H9 (cell line): ENCODE measurements around the gene SLC4A2. TPM values are rescaled to one million over a fixed set of nuclear protein-coding genes. Genes with fewer than 3 reads are reported as not detected.

Source experiments
- DNase-seq: peaks from one replicate; pipeline ENCODE4 v3.0.0-alpha.2; 2017
- H2AFZ ChIP-seq: one replicate; pipeline ENCODE4 v1.6.1; 2013; ENCODE audit warnings: mild to moderate bottlenecking, low read length, control low read depth, moderate library complexity
- H2AK5ac ChIP-seq: 2 replicates; pipeline ENCODE4 v1.6.1; 2013; ENCODE audit warnings: low read length, control low read depth, mixed read lengths; ENCODE audit not compliant: insufficient read length
- H2BK120ac ChIP-seq: one replicate; pipeline ENCODE4 v1.6.1; 2013; ENCODE audit warnings: low read depth, mild to moderate bottlenecking, low read length, control low read depth, inconsistent platforms; ENCODE audit not compliant: poor library complexity, severe bottlenecking
- H2BK12ac ChIP-seq: 2 replicates; pipeline ENCODE4 v1.6.1; 2013; ENCODE audit warnings: low read length, control low read depth, mixed read lengths, low read depth; ENCODE audit not compliant: insufficient read length
- H2BK15ac ChIP-seq: 2 replicates; pipeline ENCODE4 v1.6.1; 2013; ENCODE audit warnings: low read depth, low read length, control low read depth
- H2BK20ac ChIP-seq: one replicate; pipeline ENCODE4 v1.6.1; 2013; ENCODE audit warnings: low read depth, mild to moderate bottlenecking, low read length, control low read depth, inconsistent platforms; ENCODE audit not compliant: poor library complexity, severe bottlenecking
- H2BK5ac ChIP-seq: 2 replicates; pipeline ENCODE4 v1.6.1; 2013; ENCODE audit warnings: low read length, control low read depth, mixed read lengths; ENCODE audit not compliant: insufficient read length
- H3K14ac ChIP-seq: 2 replicates; pipeline ENCODE4 v1.6.1; 2013; ENCODE audit warnings: low read length, control low read depth; ENCODE audit not compliant: insufficient read depth
- H3K18ac ChIP-seq: 2 replicates; pipeline ENCODE4 v1.6.1; 2013; ENCODE audit warnings: low read depth, mild to moderate bottlenecking, mixed read lengths, low read length, control low read depth; ENCODE audit not compliant: insufficient read length
- H3K23ac ChIP-seq: 2 replicates; pipeline ENCODE4 v1.6.1; 2013; ENCODE audit warnings: low read length, control low read depth, mixed read lengths, low read depth; ENCODE audit not compliant: insufficient read length
- H3K23me2 ChIP-seq: 2 replicates; pipeline ENCODE4 v1.6.1; 2013; ENCODE audit warnings: low read depth, mild to moderate bottlenecking, mixed read lengths, low read length, control low read depth; ENCODE audit not compliant: insufficient read length, poor library complexity, severe bottlenecking
- H3K27ac ChIP-seq: 2 replicates; pipeline ENCODE4 v1.5.1; 2013; ENCODE audit warnings: low read length, control low read depth, mixed read lengths, low read depth; ENCODE audit not compliant: insufficient read length
- H3K27me3 ChIP-seq: 2 replicates; pipeline ENCODE4 v1.6.1; 2013; ENCODE audit warnings: low read length, control low read depth, inconsistent platforms; ENCODE audit not compliant: insufficient read depth
- H3K4ac ChIP-seq: 2 replicates; pipeline ENCODE4 v1.6.1; 2013; ENCODE audit warnings: low read depth, mild to moderate bottlenecking, control low read depth, inconsistent platforms, low read length, moderate library complexity
- H3K4me1 ChIP-seq: 2 replicates; pipeline ENCODE4 v1.6.1; 2013; ENCODE audit warnings: low read length, control low read depth, inconsistent platforms; ENCODE audit not compliant: insufficient read depth
- H3K4me2 ChIP-seq: 2 replicates; pipeline ENCODE4 v1.6.1; 2013; ENCODE audit warnings: low read length, control low read depth, mixed read lengths; ENCODE audit not compliant: insufficient read length, insufficient read depth
- H3K56ac ChIP-seq: 2 replicates; pipeline ENCODE4 v1.6.1; 2013; ENCODE audit warnings: low read depth, mild to moderate bottlenecking, mixed read lengths, low read length, control low read depth; ENCODE audit not compliant: insufficient read length
- H3K79me1 ChIP-seq: 2 replicates; pipeline ENCODE4 v1.6.1; 2013; ENCODE audit warnings: low read depth, mild to moderate bottlenecking, moderate library complexity, low read length, control low read depth, inconsistent platforms; ENCODE audit not compliant: insufficient read depth, poor library complexity, severe bottlenecking
- H3K79me2 ChIP-seq: 2 replicates; pipeline ENCODE4 v1.6.1; 2013; ENCODE audit warnings: low read length, control low read depth, inconsistent platforms; ENCODE audit not compliant: insufficient read depth
- H3K9ac ChIP-seq: 2 replicates; pipeline ENCODE4 v1.6.1; 2013; ENCODE audit warnings: low read length, control low read depth, mixed read lengths; ENCODE audit not compliant: insufficient read length; ENCODE audit errors: extremely low read depth
- H3K9me3 ChIP-seq: one replicate; pipeline ENCODE4 v1.6.1; 2013; ENCODE audit warnings: low read depth, low read length, inconsistent platforms; ENCODE audit not compliant: control insufficient read depth
- H3T11ph ChIP-seq: one replicate; pipeline ENCODE4 v1.6.1; 2013; ENCODE audit warnings: mild to moderate bottlenecking, low read length, control low read depth, inconsistent platforms
- H4K20me1 ChIP-seq: one replicate; pipeline ENCODE4 v1.6.1; 2013; ENCODE audit not compliant: control insufficient read depth, insufficient read length, insufficient read depth
- H4K5ac ChIP-seq: 2 replicates; pipeline ENCODE4 v1.6.1; 2013; ENCODE audit warnings: low read depth, mild to moderate bottlenecking, mixed read lengths, low read length, control low read depth; ENCODE audit not compliant: insufficient read length
- H4K8ac ChIP-seq: replicated peaks from 2 replicates; pipeline ENCODE4 v1.6.1; 2013; ENCODE audit warnings: low read length, control low read depth, mixed read lengths, low read depth; ENCODE audit not compliant: insufficient read length
- H4K91ac ChIP-seq: 2 replicates; pipeline ENCODE4 v1.6.1; 2013; ENCODE audit warnings: low read depth, mild to moderate bottlenecking, moderate library complexity, mixed read lengths, low read length, control low read depth; ENCODE audit not compliant: insufficient read length
- H3K27ac Mint-ChIP-seq, 3 experiments: 2 replicates in 2 of 3; 3 replicates in 1 of 3; pipeline ENCODE4 v1.8.0; 2020 to 2021; ENCODE audit warnings: mixed read lengths in 3 of 3, mild to moderate bottlenecking in 1 of 3, moderate library complexity in 1 of 3
- H3K27me3 Mint-ChIP-seq: 2 replicates; pipeline ENCODE4 v1.8.0; 2021; ENCODE audit warnings: low read depth, mild to moderate bottlenecking, moderate library complexity, mixed read lengths
- H3K36me3 Mint-ChIP-seq, 3 experiments: 2 replicates in 2 of 3; 3 replicates in 1 of 3; pipeline ENCODE4 v1.8.0; 2020 to 2021; ENCODE audit warnings: low read depth in 3 of 3, mixed read lengths in 3 of 3; ENCODE audit not compliant: insufficient read depth in 1 of 3
- H3K4me1 Mint-ChIP-seq, 2 experiments: 2 replicates each; pipeline ENCODE4 v1.8.0; 2020; ENCODE audit warnings: mixed read lengths in 2 of 2
- H3K4me3 Mint-ChIP-seq, 2 experiments: 2 replicates in 1 of 2; 3 replicates in 1 of 2; pipeline ENCODE4 v1.8.0; 2020 to 2021; ENCODE audit warnings: mild to moderate bottlenecking in 2 of 2, mixed read lengths in 2 of 2, moderate library complexity in 1 of 2
- H3K9me3 Mint-ChIP-seq, 2 experiments: 2 replicates in 1 of 2; 3 replicates in 1 of 2; pipeline ENCODE4 v1.8.0; 2020; ENCODE audit warnings: mild to moderate bottlenecking in 2 of 2, mixed read lengths in 2 of 2, moderate library complexity in 1 of 2
- WGBS: extraction: QIAGEN DNeasy Blood & Tissue Kit; methylation state at CpG from one replicate; pipeline ENCODE4 v1.1.7; 2013; ENCODE audit warnings: missing lambda C conversion rate, low lambda C conversion rate, mixed read lengths; ENCODE audit not compliant: insufficient read length; ENCODE audit errors: extremely low coverage; 5-methylcytosine and 5-hydroxymethylcytosine counted together
- total RNA-seq: library from RNA; stranded (reverse); gene quantifications from 2 replicates; pipeline ENCODE4 v1.2.1, GENCODE V29; 2021
- TF ChIP-seq, protein P1 (sequence below): fragments of 200-600 bp; sonication (generic); conservative IDR thresholded peaks from 3 replicates; pipeline ENCODE4 v1.8.0; 2021; ENCODE audit warnings: antibody characterized with exemption, mild to moderate bottlenecking

Gene SLC4A2
- total RNA-seq, 1 experiment from 2014 or later = 136 TPM

DNA sequence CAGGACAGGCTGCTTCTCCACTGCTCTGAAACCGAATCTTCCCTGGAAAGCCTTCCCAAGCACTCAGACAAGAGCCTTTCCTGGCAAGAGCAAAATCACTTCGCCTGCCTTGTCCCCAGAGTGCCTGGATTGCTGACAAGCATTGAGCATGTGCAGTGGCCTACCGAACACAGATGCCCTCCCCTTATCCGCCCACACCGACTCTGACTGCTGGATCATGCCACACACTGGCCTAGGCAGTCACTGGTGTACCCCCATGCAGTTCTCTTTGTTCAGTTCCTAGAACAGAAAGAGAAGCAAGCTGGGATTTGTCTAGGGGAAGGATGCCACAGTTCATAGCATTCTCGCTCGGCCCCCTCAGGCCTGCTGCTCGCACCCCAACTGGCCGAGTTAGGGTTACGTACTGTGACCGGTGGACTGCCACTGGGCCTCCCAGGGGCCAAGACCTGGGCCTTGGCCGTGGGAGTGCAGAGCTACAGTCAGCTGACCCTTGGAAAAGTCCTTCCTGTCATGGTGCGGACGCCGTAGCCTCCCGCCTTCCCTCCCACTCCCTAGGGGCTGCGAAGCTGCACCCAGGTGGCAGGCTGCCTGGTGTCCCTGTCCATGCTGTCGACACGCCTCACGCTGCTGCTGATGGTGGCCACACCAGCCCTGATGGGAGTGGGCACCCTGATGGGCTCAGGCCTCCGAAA, 24.2 kb upstream of the SLC4A2 start:
- H2AFZ ChIP-seq = no peak overlapping the region
- H3K23me2 ChIP-seq = no peaks in the 10 kb centered on the region
- no peak overlapping the region for H3K18ac ChIP-seq
- no peak overlapping the region for H2BK12ac ChIP-seq
- H3K27me3 ChIP-seq = no peaks in the 10 kb centered on the region
- no peak overlapping the region for H3T11ph ChIP-seq
- H2BK20ac ChIP-seq = no peak overlapping the region
- Mint-ChIP-seq H3K9me3 (no peaks in the 10 kb centered on the region), H3K27me3 (peaks cover 2% of the 10 kb centered on the region; the same call in 1 of the 2 replicates), H3K4me1 (peaks cover 2% of the 10 kb centered on the region in 2 experiments; a peak in 1 of 4 replicates), H3K27ac (no peak overlapping the region; a peak in 1 of 7 replicates), H3K4me3 (no peak overlapping the region), H3K36me3 (peaks cover 0 to 8% (median 4%) of the 10 kb centered on the region in 3 experiments; a peak in 4 of 7 replicates)
- no peak overlapping the region for H3K9ac ChIP-seq
- H4K20me1 ChIP-seq = no peaks in the 10 kb centered on the region
- no peak overlapping the region for H3K4me2 ChIP-seq
- TF ChIP-seq, protein P1, sequence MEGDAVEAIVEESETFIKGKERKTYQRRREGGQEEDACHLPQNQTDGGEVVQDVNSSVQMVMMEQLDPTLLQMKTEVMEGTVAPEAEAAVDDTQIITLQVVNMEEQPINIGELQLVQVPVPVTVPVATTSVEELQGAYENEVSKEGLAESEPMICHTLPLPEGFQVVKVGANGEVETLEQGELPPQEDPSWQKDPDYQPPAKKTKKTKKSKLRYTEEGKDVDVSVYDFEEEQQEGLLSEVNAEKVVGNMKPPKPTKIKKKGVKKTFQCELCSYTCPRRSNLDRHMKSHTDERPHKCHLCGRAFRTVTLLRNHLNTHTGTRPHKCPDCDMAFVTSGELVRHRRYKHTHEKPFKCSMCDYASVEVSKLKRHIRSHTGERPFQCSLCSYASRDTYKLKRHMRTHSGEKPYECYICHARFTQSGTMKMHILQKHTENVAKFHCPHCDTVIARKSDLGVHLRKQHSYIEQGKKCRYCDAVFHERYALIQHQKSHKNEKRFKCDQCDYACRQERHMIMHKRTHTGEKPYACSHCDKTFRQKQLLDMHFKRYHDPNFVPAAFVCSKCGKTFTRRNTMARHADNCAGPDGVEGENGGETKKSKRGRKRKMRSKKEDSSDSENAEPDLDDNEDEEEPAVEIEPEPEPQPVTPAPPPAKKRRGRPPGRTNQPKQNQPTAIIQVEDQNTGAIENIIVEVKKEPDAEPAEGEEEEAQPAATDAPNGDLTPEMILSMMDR = no peak
- no CpG with 5 or more reads among the region's 21 CpGs for WGBS
- no peak overlapping the region for H3K4ac ChIP-seq
- H2AK5ac ChIP-seq = no peak overlapping the region
- no peaks in the 10 kb centered on the region for H3K4me1 ChIP-seq
- no peak overlapping the region for H2BK120ac ChIP-seq
- H2BK15ac ChIP-seq = no peak overlapping the region
- no peak overlapping the region for H3K23ac ChIP-seq
- H2BK5ac ChIP-seq = no peak overlapping the region
- H3K14ac ChIP-seq = no peak overlapping the region
- no peak overlapping the region for H3K27ac ChIP-seq
- no peak overlapping the region for H4K5ac ChIP-seq
- no peaks in the 10 kb centered on the region for H3K79me1 ChIP-seq
- no peak overlapping the region for H4K8ac ChIP-seq
- no peak overlapping the region for H3K56ac ChIP-seq
- no peaks in the 10 kb centered on the region for H3K79me2 ChIP-seq
- DNase-seq = no peak
- H3K9me3 ChIP-seq = no peaks in the 10 kb centered on the region
- H4K91ac ChIP-seq = no peak overlapping the region
